H1 (cell line): ENCODE measurements around the gene FANCF. TPM values are rescaled to one million over a fixed set of nuclear protein-coding genes. Genes with fewer than 3 reads are reported as not detected.

Source experiments
- CTCF ChIA-PET: fragments of 300-600 bp; sonication (Branson Sonifier 250); formaldehyde crosslinking; loops from one replicate; lab custom pipeline; 2021; ENCODE audit not compliant: partially characterized antibody; lab: Charles Lee
- POLR2A ChIA-PET: fragments of 300-600 bp; sonication (Branson Sonifier 250); formaldehyde crosslinking; loops from one replicate; lab custom pipeline; 2021; ENCODE audit warnings: inconsistent platforms; ENCODE audit not compliant: partially characterized antibody; lab: Charles Lee
- DNase-seq, 2 experiments: peaks; one replicate each; pipeline versions ENCODE4 v3.0.0 to v3.0.0-alpha.2; 2010 to 2022; ENCODE audit warnings: low spot score in 2 of 2, low read depth in 1 of 2, mixed read lengths in 1 of 2
- FAIRE-seq: peaks from 2 replicates; lab custom pipeline; 2011; peaks lifted over from hg19 to GRCh38; lab: Jason Lieb, UNC
- H2AFZ ChIP-seq: 2 replicates; pipeline ENCODE4 v1.8.1; 2012; ENCODE audit warnings: low read length, inconsistent platforms
- H2AK5ac ChIP-seq: 2 replicates; pipeline ENCODE4 v1.6.1; 2013; ENCODE audit warnings: low read depth, low read length
- H2BK120ac ChIP-seq: replicated peaks from 2 replicates; pipeline ENCODE3; 2013; ENCODE audit warnings: low read depth, low read length, inconsistent platforms
- H2BK12ac ChIP-seq: 2 replicates; pipeline ENCODE4 v1.6.1; 2013; ENCODE audit warnings: low read depth, low read length
- H2BK15ac ChIP-seq: 2 replicates; pipeline ENCODE4 v1.6.1; 2013; ENCODE audit warnings: low read length
- H2BK20ac ChIP-seq: 2 replicates; pipeline ENCODE4 v1.6.1; 2013; ENCODE audit warnings: low read length
- H2BK5ac ChIP-seq: 2 replicates; pipeline ENCODE4 v1.6.1; 2013; ENCODE audit warnings: low read depth, low read length
- H3K14ac ChIP-seq: 2 replicates; pipeline ENCODE4 v1.6.1; 2013; ENCODE audit warnings: inconsistent platforms; ENCODE audit not compliant: insufficient read length
- H3K18ac ChIP-seq: 2 replicates; pipeline ENCODE4 v1.6.1; 2013; ENCODE audit warnings: low read length; ENCODE audit errors: extremely low read depth
- H3K23ac ChIP-seq: 2 replicates; pipeline ENCODE4 v1.6.1; 2013; ENCODE audit warnings: inconsistent platforms; ENCODE audit not compliant: insufficient read length
- H3K23me2 ChIP-seq: 2 replicates; pipeline ENCODE4 v1.6.1; 2013; ENCODE audit warnings: low read depth, low read length
- H3K27ac ChIP-seq: 2 replicates; pipeline ENCODE4 v1.6.1; 2011; ENCODE audit warnings: low read depth, low read length, inconsistent platforms
- H3K27me3 ChIP-seq, 4 experiments: replicated peaks in 1 of 4; 1 replicate in 1 of 4; 2 replicates in 3 of 4; pipeline versions ENCODE4 v1.6.1 to v1.8.1; 2011 to 2013; ENCODE audit warnings: low read length in 3 of 4, mild to moderate bottlenecking in 3 of 4, inconsistent platforms in 2 of 4, mixed read lengths in 2 of 4, moderate library complexity in 1 of 4; ENCODE audit not compliant: control insufficient read depth in 3 of 4, insufficient read depth in 3 of 4; ENCODE audit errors: extremely low read depth in 1 of 4
- H3K36me3 ChIP-seq, 4 experiments: 2 replicates each; pipeline versions ENCODE4 v1.6.1 to v1.8.1; 2011 to 2013; ENCODE audit warnings: mild to moderate bottlenecking in 4 of 4, low read length in 3 of 4, moderate library complexity in 2 of 4, control low read depth in 1 of 4, inconsistent platforms in 1 of 4; ENCODE audit not compliant: insufficient read depth in 4 of 4, control insufficient read depth in 2 of 4
- H3K4ac ChIP-seq: replicated peaks from 2 replicates; pipeline ENCODE3; 2013; ENCODE audit warnings: low read length, low read depth, mixed read lengths, inconsistent platforms; ENCODE audit not compliant: insufficient read length
- H3K4me1 ChIP-seq, 4 experiments: replicated peaks in 1 of 4; 1 replicate in 1 of 4; 2 replicates in 3 of 4; pipeline versions ENCODE4 v1.6.1 to v1.8.1; 2011 to 2013; ENCODE audit warnings: low read length in 3 of 4, inconsistent platforms in 2 of 4, mixed read lengths in 1 of 4; ENCODE audit not compliant: insufficient read depth in 4 of 4, control insufficient read depth in 3 of 4
- H3K4me2 ChIP-seq, 2 experiments: 2 replicates each; pipeline versions ENCODE4 v1.6.1 to v1.8.1; 2011 to 2013; ENCODE audit warnings: low read depth in 2 of 2, low read length in 2 of 2, control low read depth in 1 of 2, inconsistent platforms in 1 of 2, mild to moderate bottlenecking in 1 of 2; ENCODE audit not compliant: insufficient read depth in 1 of 2
- H3K4me3 ChIP-seq, 4 experiments: fragments of 200-600, 300-600 bp in 1 of 4; sonication (generic), shearing (Covaris generic), sonication (Bioruptor Twin) in 1 of 4; 2 replicates each; pipeline versions ENCODE4 v1.5.1 to v1.8.1; 2011 to 2016; ENCODE audit warnings: low read length in 4 of 4, low read depth in 3 of 4, control low read depth in 2 of 4, inconsistent platforms in 2 of 4, mild to moderate bottlenecking in 2 of 4, mixed read lengths in 1 of 4, moderate library complexity in 1 of 4; ENCODE audit not compliant: insufficient read depth in 2 of 4; ENCODE audit errors: extremely low read depth in 1 of 4
- H3K56ac ChIP-seq: replicated peaks from 2 replicates; pipeline ENCODE3; 2013; ENCODE audit warnings: low read depth, mild to moderate bottlenecking, mixed read lengths, low read length, inconsistent platforms; ENCODE audit not compliant: insufficient read length
- H3K79me1 ChIP-seq: 2 replicates; pipeline ENCODE4 v1.6.1; 2013; ENCODE audit warnings: low read depth, low read length, control low read depth
- H3K79me2 ChIP-seq, 2 experiments: 2 replicates each; pipeline versions ENCODE4 v1.6.1 to v1.8.1; 2012 to 2013; ENCODE audit warnings: low read length in 2 of 2, mild to moderate bottlenecking in 2 of 2, inconsistent platforms in 1 of 2; ENCODE audit not compliant: insufficient read depth in 2 of 2, control insufficient read depth in 1 of 2
- H3K9ac ChIP-seq, 4 experiments: replicated peaks in 1 of 4; 1 replicate in 1 of 4; 2 replicates in 3 of 4; pipeline versions ENCODE4 v1.6.1 to v1.8.1; 2011 to 2013; ENCODE audit warnings: low read depth in 3 of 4, low read length in 3 of 4, control low read depth in 2 of 4, mild to moderate bottlenecking in 2 of 4, moderate library complexity in 2 of 4, inconsistent platforms in 1 of 4; ENCODE audit errors: extremely low read depth in 1 of 4
- H3K9me3 ChIP-seq, 2 experiments: 2 replicates each; pipeline versions ENCODE4 v1.6.1 to v1.8.1; 2012 to 2013; ENCODE audit warnings: mild to moderate bottlenecking in 2 of 2, moderate library complexity in 2 of 2, control low read depth in 1 of 2, inconsistent platforms in 1 of 2, low read depth in 1 of 2, low read length in 1 of 2, mixed read lengths in 1 of 2; ENCODE audit not compliant: insufficient read depth in 2 of 2
- H4K20me1 ChIP-seq, 2 experiments: replicated peaks in 1 of 2; 2 replicates each; pipeline versions ENCODE3 to v1.8.1; 2011 to 2013; ENCODE audit warnings: inconsistent platforms in 2 of 2, low read length in 2 of 2, mild to moderate bottlenecking in 1 of 2; ENCODE audit not compliant: insufficient read depth in 2 of 2, control insufficient read depth in 1 of 2
- H4K5ac ChIP-seq: 2 replicates; pipeline ENCODE4 v1.6.1; 2013; ENCODE audit warnings: low read length, low read depth, mixed read lengths, inconsistent platforms; ENCODE audit not compliant: insufficient read length
- H4K8ac ChIP-seq: 2 replicates; pipeline ENCODE4 v1.8.0; 2013; ENCODE audit warnings: mild to moderate bottlenecking, moderate library complexity, low read length, inconsistent platforms; ENCODE audit not compliant: insufficient read depth; ENCODE audit errors: extremely low read depth
- H4K91ac ChIP-seq: replicated peaks from 2 replicates; pipeline ENCODE3; 2013; ENCODE audit warnings: low read length, mixed read lengths, inconsistent platforms; ENCODE audit not compliant: insufficient read length
- CHD1 ChIP-seq: IDR thresholded peaks from 2 replicates; pipeline ENCODE4 v1.6.1; 2012; ENCODE audit warnings: low read depth, low read length, improper control_type of control experiment
- EGR1 ChIP-seq: IDR thresholded peaks from 2 replicates; pipeline ENCODE4 v1.6.1; 2011; ENCODE audit warnings: low read depth, low read length, borderline replicate concordance
- HDAC2 ChIP-seq, 2 experiments: fragments of 300-600 bp in 1 of 2; sonication (generic) in 1 of 2; IDR thresholded peaks; 2 replicates each; pipeline ENCODE4 v1.6.1; 2011 to 2012; ENCODE audit warnings: low read depth in 2 of 2, low read length in 2 of 2, mild to moderate bottlenecking in 2 of 2, moderate library complexity in 2 of 2, borderline replicate concordance in 1 of 2, inconsistent platforms in 1 of 2
- JUN ChIP-seq: IDR thresholded peaks from 2 replicates; pipeline ENCODE4 v1.6.1; 2011; ENCODE audit warnings: low read depth, mild to moderate bottlenecking, improper control_type of control experiment, low read length
- KDM1A ChIP-seq: fragments of 200-600, 300-600 bp; sonication (generic); IDR thresholded peaks from 2 replicates; pipeline ENCODE4 v1.7.1; 2016; ENCODE audit warnings: mild to moderate bottlenecking, low read length, borderline replicate concordance
- POLR2A ChIP-seq, 2 experiments: IDR thresholded peaks; 1 replicate in 1 of 2; 2 replicates in 1 of 2; pipeline ENCODE4 v1.6.1; 2011; ENCODE audit warnings: low read depth in 2 of 2, low read length in 2 of 2, mild to moderate bottlenecking in 2 of 2; ENCODE audit errors: control extremely low read depth in 1 of 2
- RXRA ChIP-seq: IDR thresholded peaks from 2 replicates; pipeline ENCODE4 v1.6.1; 2011; ENCODE audit warnings: low read depth, mild to moderate bottlenecking, low read length, moderate library complexity; ENCODE audit not compliant: insufficient read depth
- SAP30 ChIP-seq: fragments of 300-600 bp; sonication (generic); IDR thresholded peaks from 2 replicates; pipeline ENCODE4 v1.7.1; 2012; ENCODE audit warnings: low read length, moderate library complexity, mild to moderate bottlenecking, inconsistent platforms; ENCODE audit not compliant: insufficient read depth, insufficient replicate concordance
- SIN3A ChIP-seq, 2 experiments: IDR thresholded peaks in 1 of 2; conservative IDR thresholded peaks in 1 of 2; 2 replicates each; pipeline ENCODE4 v1.6.1; 2011 to 2012; ENCODE audit warnings: low read length in 2 of 2, improper control_type of control experiment in 1 of 2, low read depth in 1 of 2, mild to moderate bottlenecking in 1 of 2
- WGBS, 2 experiments: shearing (Covaris generic) in 1 of 2; methylation state at CpG; one replicate each; pipeline versions ENCODE4 v1.1.6 to v1.1.7; 2013 to 2015; ENCODE audit warnings: low lambda C conversion rate in 2 of 2, mixed read lengths in 2 of 2, inconsistent platforms in 1 of 2, low coverage in 1 of 2, missing lambda C conversion rate in 1 of 2; ENCODE audit not compliant: insufficient replicate concordance in 2 of 2, insufficient coverage in 1 of 2, insufficient read length in 1 of 2; ENCODE audit errors: extremely low coverage in 1 of 2, missing lambda C conversion rate in 1 of 2; 5-methylcytosine and 5-hydroxymethylcytosine counted together
- polyA plus RNA-seq, 7 experiments: library from polyadenylated mRNA; depleted of rRNA in 3 of 7; stranded (reverse) in 5 of 7; unstranded in 2 of 7; fragments of >200 nt in 5 of 7; fragments of 200-250 nt in 2 of 7; gene quantifications; 1 replicate in 5 of 7; 2 replicates in 1 of 7; 4 replicates in 1 of 7; pipeline versions ENCODE4 v1.2.1 to v1.2.3, GENCODE V29; 2011 to 2013; ENCODE audit warnings: missing spikeins in 2 of 7, mixed read lengths in 2 of 7
- total RNA-seq: library from RNA; stranded (reverse); fragmentation: NEBNext Ultra II Directional; extraction: Animal tissue kit (Norgen Biotek cat#: 25700); gene quantifications from 2 replicates; pipeline ENCODE4 v1.2.1, GENCODE V29; 2021
- TF ChIP-seq, protein P1 (sequence below): IDR thresholded peaks from 2 replicates; pipeline ENCODE4 v1.6.1; 2011; ENCODE audit warnings: low read length, improper control_type of control experiment
- TF ChIP-seq, protein P2 (sequence below): IDR thresholded peaks from 2 replicates; pipeline ENCODE4 v1.6.1; 2011; ENCODE audit warnings: low read depth, mild to moderate bottlenecking, low read length; ENCODE audit not compliant: insufficient read depth

FANCF gene
- total and polyA plus RNA-seq, 2 of the 8 experiments (the other 6 are each of a cell fraction or from before 2014, with no cell fraction given) = 10.0 to 29.4 TPM

DNA sequence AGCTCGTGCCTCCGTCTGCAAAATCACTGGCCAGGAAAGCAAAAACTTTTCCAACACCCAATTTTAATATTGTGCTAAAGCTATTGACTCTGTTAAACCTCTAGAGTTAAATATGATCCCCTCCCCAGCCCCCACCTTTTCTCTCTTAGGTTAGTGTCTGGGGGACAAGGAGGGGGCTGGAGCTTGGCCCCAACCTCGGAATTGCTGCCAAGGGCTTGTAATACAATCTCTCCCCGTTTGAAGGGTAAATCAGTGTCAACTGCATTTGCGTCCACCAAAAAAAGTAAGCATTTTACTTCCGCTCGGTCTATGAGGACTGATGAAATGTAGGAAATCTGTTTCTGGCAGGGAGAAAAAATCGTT lies 40.7 kb upstream of the FANCF start, which contains the start of gene GAS2:
Gene GAS2 (plus strand): TSS at position 287 of the 363 bp plus-strand sequence. CDS start 8,259 bp downstream, outside the sequence.
- H3K27me3 ChIP-seq = peaks cover 0 to 7% (median 2%) of the 10 kb centered on the region in 4 experiments; a peak in 3 of 7 replicates
- no peak within 1 kb of the TSS for H2BK120ac ChIP-seq
- no peak for FAIRE-seq
- H2BK12ac ChIP-seq = no peak within 1 kb of the TSS
- H3K23ac ChIP-seq = no peak within 1 kb of the TSS
- H3K4me2 ChIP-seq = peak within 1 kb of the TSS; percentile 74 to 76
- ChIA-PET POLR2A (no interaction called here), CTCF (interaction anchor here (0.6 to 0.8 kb wide), 3 partner anchors 14 to 166 kb away, joined by 3 read pairs; no protein-coding TSS in a partner anchor)
- WGBS, 2 experiments = 14% methylated on average over 8 of the region's 8 CpGs; no CpG with 5 or more reads in 1 of the 2 experiments
- peaks cover 5% of the 10 kb centered on the region; the same call in 1 of the 2 replicates for H3K23me2 ChIP-seq
- no peaks in the 10 kb centered on the region for H3K36me3 ChIP-seq
- H4K91ac ChIP-seq = no peak within 1 kb of the TSS
- H3K79me2 ChIP-seq = no peaks in the 10 kb centered on the region
- DNase-seq = no peak
- no peak within 1 kb of the TSS for H2AK5ac ChIP-seq
- H2BK5ac ChIP-seq = no peak within 1 kb of the TSS
- H2AFZ ChIP-seq = peak within 1 kb of the TSS; percentile 96
- H3K9ac ChIP-seq = peak within 1 kb of the TSS in 1 of 4 experiments; percentile 40; a peak in 1 of 7 replicates
- peaks cover 2 to 10% (median 4%) of the 10 kb centered on the region in 4 experiments; a peak in 4 of 7 replicates for H3K4me1 ChIP-seq
- no peak within 1 kb of the TSS for H4K5ac ChIP-seq
- H2BK15ac ChIP-seq = no peak within 1 kb of the TSS
- H3K4me3 ChIP-seq = peak within 1 kb of the TSS; percentile 44 to 69 (median 48)
- no peak within 1 kb of the TSS for H2BK20ac ChIP-seq
- H4K20me1 ChIP-seq = no peaks in the 10 kb centered on the region
- H3K18ac ChIP-seq = no peak within 1 kb of the TSS
- H3K27ac ChIP-seq = no peak within 1 kb of the TSS
- H3K4ac ChIP-seq = no peak within 1 kb of the TSS
- peak within 1 kb of the TSS; percentile 54 for H3K14ac ChIP-seq
- no peak within 1 kb of the TSS for H3K56ac ChIP-seq
- H4K8ac ChIP-seq = no peak within 1 kb of the TSS
- H3K79me1 ChIP-seq = no peaks in the 10 kb centered on the region
- no peaks in the 10 kb centered on the region for H3K9me3 ChIP-seq
- TF ChIP-seq, protein P1, sequence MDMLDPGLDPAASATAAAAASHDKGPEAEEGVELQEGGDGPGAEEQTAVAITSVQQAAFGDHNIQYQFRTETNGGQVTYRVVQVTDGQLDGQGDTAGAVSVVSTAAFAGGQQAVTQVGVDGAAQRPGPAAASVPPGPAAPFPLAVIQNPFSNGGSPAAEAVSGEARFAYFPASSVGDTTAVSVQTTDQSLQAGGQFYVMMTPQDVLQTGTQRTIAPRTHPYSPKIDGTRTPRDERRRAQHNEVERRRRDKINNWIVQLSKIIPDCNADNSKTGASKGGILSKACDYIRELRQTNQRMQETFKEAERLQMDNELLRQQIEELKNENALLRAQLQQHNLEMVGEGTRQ = no peak
- TF ChIP-seq EGR1 (no peak), KDM1A (no peak), RXRA (no peak), SIN3A (conservative IDR thresholded peaks at IDR 0.05 in 1 of 2, IDR thresholded peaks at IDR 0.05 in 1 of 2; ENCODE audit: low read depth in 1 of 2, low read length in 2 of 2) (no peak), SAP30 (no peak), HDAC2 (IDR thresholded peaks at IDR 0.05; ENCODE audit: borderline replicate concordance in 1 of 2, low read depth in 2 of 2, low read length in 2 of 2) (no peak), CHD1 (no peak), JUN (no peak), POLR2A (IDR thresholded peaks at IDR 0.05; ENCODE audit: control extremely low read depth in 1 of 2, low read depth in 2 of 2, low read length in 2 of 2) (no peak)
- TF ChIP-seq, protein P2, sequence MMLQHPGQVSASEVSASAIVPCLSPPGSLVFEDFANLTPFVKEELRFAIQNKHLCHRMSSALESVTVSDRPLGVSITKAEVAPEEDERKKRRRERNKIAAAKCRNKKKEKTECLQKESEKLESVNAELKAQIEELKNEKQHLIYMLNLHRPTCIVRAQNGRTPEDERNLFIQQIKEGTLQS = no peak
